K562 (cell line): ENCODE results near the gene PIGX. TPM values are rescaled to one million over a fixed set of nuclear protein-coding genes. Genes with fewer than 3 reads are reported as not detected.

ENCODE experiments used
- ATAC-seq: fragments of 200-7000 bp; cut with Tn5 transposase; 3 replicates; pipeline ENCODE4 v1.9.1; 2020; ENCODE audit warnings: moderate library complexity
- BruUV-seq: library from RNA; stranded (reverse); fragments of 400-500 nt; replicated peaks from 2 replicates; lab custom pipeline; 2021; lab: Mats Ljungman, UMichigan
- CTCF ChIA-PET: fragments of 300-600 bp; formaldehyde crosslinking; extraction: SDS; loops from one replicate; lab custom pipeline; 2021; ENCODE audit warnings: low intra/inter-chr PET ratio; lab: Yijun Ruan, JAX
- POLR2A ChIA-PET: fragments of 300-600, 350-650 bp; sonication (Branson Sonifier 250); formaldehyde crosslinking; extraction: SDS; loops from one replicate; lab custom pipeline; 2021; ENCODE audit warnings: antibody characterized with exemption, inconsistent platforms; lab: Yijun Ruan, JAX
- DNase-seq, 4 experiments: peaks; one replicate each; pipeline versions ENCODE4 v3.0.0 to v3.0.0-alpha.2; 2011 to 2018; ENCODE audit warnings: low spot score in 3 of 4, mixed read lengths in 3 of 4; ENCODE audit errors: extremely low read depth in 1 of 4
- FAIRE-seq: peaks from 2 replicates; lab custom pipeline; 2011; peaks lifted over from hg19 to GRCh38; lab: Jason Lieb, UNC
- H2AFZ ChIP-seq: 2 replicates; pipeline ENCODE4 v1.6.0; 2011; ENCODE audit warnings: low read depth, low read length, control low read depth, inconsistent platforms
- H3K27ac ChIP-seq: fragments of 200-600 bp; 3 replicates; pipeline ENCODE4 v1.8.0; 2011; ENCODE audit warnings: low read depth, mild to moderate bottlenecking, control low read depth, inconsistent platforms, low read length, moderate library complexity, mixed read lengths; ENCODE audit errors: extremely low read depth
- H3K27me3 ChIP-seq, 2 experiments: fragments of 300-600 bp in 1 of 2; 2 replicates in 1 of 2; 3 replicates in 1 of 2; pipeline versions ENCODE4 v1.6.0 to v1.8.0; 2011; ENCODE audit warnings: inconsistent platforms in 2 of 2, low read length in 2 of 2, mild to moderate bottlenecking in 1 of 2, mixed read lengths in 1 of 2, moderate library complexity in 1 of 2; ENCODE audit not compliant: control insufficient read depth in 2 of 2, insufficient read depth in 2 of 2
- H3K36me3 ChIP-seq: fragments of 300-600 bp; 3 replicates; pipeline ENCODE4 v1.8.0; 2011; ENCODE audit warnings: mild to moderate bottlenecking, low read length, inconsistent platforms; ENCODE audit not compliant: control insufficient read depth, insufficient read depth
- H3K4me1 ChIP-seq, 2 experiments: fragments of 200-600 bp in 1 of 2; replicated peaks in 1 of 2; 2 replicates in 1 of 2; 3 replicates in 1 of 2; pipeline versions ENCODE4 v1.5.1 to v1.8.0; 2011; ENCODE audit warnings: inconsistent platforms in 2 of 2, low read length in 2 of 2, mild to moderate bottlenecking in 1 of 2, mixed read lengths in 1 of 2, moderate library complexity in 1 of 2; ENCODE audit not compliant: control insufficient read depth in 2 of 2, insufficient read depth in 2 of 2
- H3K4me2 ChIP-seq: 2 replicates; pipeline ENCODE4 v1.6.1; 2011; ENCODE audit warnings: low read length, control low read depth, inconsistent platforms, mixed read lengths; ENCODE audit not compliant: insufficient read depth
- H3K4me3 ChIP-seq: fragments of 200-600 bp; sonication (generic), shearing (Covaris generic); 2 replicates; pipeline ENCODE4 v1.5.1; 2016; ENCODE audit warnings: control low read depth, inconsistent platforms
- H3K79me2 ChIP-seq: fragments of 200-600 bp; 3 replicates; pipeline ENCODE4 v1.8.0; 2011; ENCODE audit warnings: low read length, inconsistent platforms; ENCODE audit not compliant: control insufficient read depth, insufficient read depth
- H3K9ac ChIP-seq, 2 experiments: 2 replicates each; pipeline versions ENCODE4 v1.6.0 to v1.6.1; 2011; ENCODE audit warnings: low read depth in 2 of 2, low read length in 2 of 2, control low read depth in 1 of 2, inconsistent platforms in 1 of 2, mild to moderate bottlenecking in 1 of 2, mixed read lengths in 1 of 2; ENCODE audit not compliant: insufficient read depth in 1 of 2
- H3K9me1 ChIP-seq: one replicate; pipeline ENCODE4 v1.6.0; 2011; ENCODE audit warnings: inconsistent platforms, mild to moderate bottlenecking, low read length, moderate library complexity; ENCODE audit not compliant: control insufficient read depth, insufficient read depth
- H3K9me3 ChIP-seq: replicated peaks from 2 replicates; pipeline ENCODE4 v1.5.1; 2011; ENCODE audit warnings: low read depth, low read length, inconsistent platforms; ENCODE audit not compliant: control insufficient read depth, insufficient read depth
- H4K20me1 ChIP-seq: replicated peaks from 2 replicates; pipeline ENCODE4 v1.6.1; 2011; ENCODE audit warnings: low read length, inconsistent platforms, mixed read lengths; ENCODE audit not compliant: control insufficient read depth, insufficient read depth
- CBX3 ChIP-seq, 2 experiments: IDR thresholded peaks; 1 replicate in 1 of 2; 2 replicates in 1 of 2; pipeline ENCODE4 v1.6.1; 2012; ENCODE audit warnings: inconsistent platforms in 2 of 2, low read length in 2 of 2, borderline replicate concordance in 1 of 2, control low read depth in 1 of 2
- CHD4 ChIP-seq: fragments of 200-600 bp; sonication (generic); IDR thresholded peaks from 3 replicates; pipeline ENCODE4 v1.6.1; 2012; ENCODE audit warnings: low read depth, mild to moderate bottlenecking, mixed read lengths, low read length, inconsistent platforms; ENCODE audit not compliant: insufficient read depth, insufficient replicate concordance, poor library complexity, severe bottlenecking
- E2F3 ChIP-seq: fragments of 250-450 bp; sonication (Bioruptor Pico); IDR thresholded peaks from 2 replicates; pipeline ENCODE4 v1.4.0; 2020; ENCODE audit warnings: mild to moderate bottlenecking
- KDM2B ChIP-seq: fragments of 250-450 bp; sonication (Bioruptor Pico); IDR thresholded peaks from 2 replicates; pipeline ENCODE4 v1.8.0; 2021; ENCODE audit warnings: mild to moderate bottlenecking, moderate library complexity
- NR2C2 ChIP-seq, 2 experiments: fragments of 200-800 bp in 1 of 2; sonication (Bioruptor generic) in 1 of 2; sonication (generic) in 1 of 2; formaldehyde crosslinking in 1 of 2; IDR thresholded peaks; 2 replicates each; pipeline versions ENCODE4 v1.6.1 to v1.8.0; 2016 to 2022; ENCODE audit warnings: mild to moderate bottlenecking in 1 of 2, missing compliant biosample characterization in 1 of 2, missing genetic modification characterization in 1 of 2, missing genetic modification reagents in 1 of 2
- SNRNP70 ChIP-seq: fragments of 200-400 bp; formaldehyde crosslinking; optimal IDR thresholded peaks from 2 replicates; pipeline ENCODE3; 2017; ENCODE audit warnings: low read depth, low read length
- XRCC3 ChIP-seq: fragments of 450-650 bp; IDR thresholded peaks from 2 replicates; pipeline ENCODE4 v1.6.1; 2017; ENCODE audit warnings: mild to moderate bottlenecking, moderate library complexity
- ZNF324 ChIP-seq: fragments of 250-450 bp; sonication (Bioruptor Pico); IDR thresholded peaks from 2 replicates; pipeline ENCODE4 v1.4.0; 2020; ENCODE audit warnings: mild to moderate bottlenecking
- ZNF512 ChIP-seq: IDR thresholded peaks from 2 replicates; pipeline ENCODE4 v1.6.1; 2016; ENCODE audit warnings: missing genetic modification characterization, missing compliant biosample characterization
- WGBS: fragments of 100-300 bp; shearing (Covaris generic); methylation state at CpG from one replicate; pipeline ENCODE4 v1.1.6; 2016; ENCODE audit warnings: low coverage, mixed read lengths; ENCODE audit not compliant: insufficient coverage; ENCODE audit errors: missing lambda C conversion rate; 5-methylcytosine and 5-hydroxymethylcytosine counted together
- in situ Hi-C: fragments of 300-500 bp; cut with MboI; formaldehyde crosslinking; loops from 4 replicates; pipeline ENCODE4 v1.15.0; 2018; ENCODE audit warnings: inconsistent platforms, mixed read lengths
- intact Hi-C: fragments of 100-400 bp; cut with micrococcal nuclease; formaldehyde crosslinking; loops from 2 replicates; pipeline ENCODE4 v1.14.2; 2022
- polyA plus RNA-seq, 8 experiments: library from polyadenylated mRNA; depleted of rRNA in 4 of 8; stranded (reverse) in 5 of 8; unstranded in 3 of 8; fragments of >200 nt; fragmentation: Nextera tagmentation in 2 of 8; fragmentation: Illumina TruSeq in 1 of 8; extraction: Ambion mirVana in 2 of 8; extraction: Trizol in 1 of 8; gene quantifications; 2 replicates each; pipeline versions ENCODE4 v1.2.1 to v1.2.3, GENCODE V29; 2011 to 2014; ENCODE audit warnings: inconsistent platforms in 1 of 8, missing spikeins in 1 of 8
- total RNA-seq, 7 experiments: library from RNA; depleted of rRNA in 6 of 7; stranded (reverse); fragments of >200 nt in 6 of 7; fragmentation: Illumina TruSeq in 2 of 7; extraction: Trizol in 2 of 7; gene quantifications; 2 replicates each; pipeline versions ENCODE4 v1.2.1 to v1.2.3, GENCODE V29; 2011 to 2021; ENCODE audit warnings: low replicate concordance in 1 of 7

Gene PIGX
- total and polyA plus RNA-seq, 9 of the 15 experiments (the other 6 are each of a cell fraction or from before 2014, with no cell fraction given) = 3.7 to 36.3 (median 26.9) TPM

DNA sequence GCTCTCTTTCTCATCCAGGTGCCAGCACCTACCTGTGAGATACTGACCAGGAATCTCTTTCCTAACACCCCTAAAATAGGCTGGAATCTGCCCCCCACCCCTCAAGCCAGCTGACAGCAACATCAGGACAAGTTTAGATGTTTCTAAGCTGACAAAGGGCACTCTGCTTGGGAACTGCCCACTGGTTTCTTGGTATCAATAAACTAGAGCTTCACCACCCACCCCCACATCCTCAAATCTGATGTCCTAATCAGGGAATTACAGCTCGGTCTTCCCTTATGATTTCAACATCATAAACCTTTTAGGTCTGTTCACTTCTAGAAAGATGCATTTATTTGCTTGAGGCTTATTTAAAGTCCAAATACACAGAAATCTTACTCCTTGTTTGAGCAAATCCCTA lies 34.8 kb upstream of the PIGX start:
- whole genome bisulfite sequencing = 11% methylated on average over 1 of the region's 1 CpG
- H3K4me1 ChIP-seq = peaks cover 5 to 10% of the 10 kb centered on the region in 2 experiments; a peak in 1 of 5 replicates
- no peaks in the 10 kb centered on the region for H3K9me1 ChIP-seq
- H3K9me3 ChIP-seq = no peaks in the 10 kb centered on the region
- BruUV-seq = no TSS peak
- no peak overlapping the region for H2AFZ ChIP-seq
- intact Hi-C loops (no loop called here), in situ Hi-C loops (no loop called here)
- ChIA-PET CTCF (no interaction called here), POLR2A (interaction anchor here (0.6 to 1.7 kb wide), 7 partner anchors 10 to 340 kb away, joined by 3 to 4 read pairs (median 4); partner anchors contain the start of gene PAK2)
- FAIRE-seq = no peak
- DNase-seq = no peak
- ATAC-seq = no peak
- no peak overlapping the region for H3K4me3 ChIP-seq
- no peak overlapping the region for H3K27ac ChIP-seq
- no peaks in the 10 kb centered on the region for H3K27me3 ChIP-seq
- no peaks in the 10 kb centered on the region for H4K20me1 ChIP-seq
- peak overlapping the region in 1 of 2 experiments; percentile 51; a peak in 1 of 4 replicates for H3K9ac ChIP-seq
- H3K36me3 ChIP-seq = no peaks in the 10 kb centered on the region
- no peak overlapping the region for H3K4me2 ChIP-seq
- TF ChIP-seq CHD4 = no peak
- H3K79me2 ChIP-seq = no peaks in the 10 kb centered on the region

DNA sequence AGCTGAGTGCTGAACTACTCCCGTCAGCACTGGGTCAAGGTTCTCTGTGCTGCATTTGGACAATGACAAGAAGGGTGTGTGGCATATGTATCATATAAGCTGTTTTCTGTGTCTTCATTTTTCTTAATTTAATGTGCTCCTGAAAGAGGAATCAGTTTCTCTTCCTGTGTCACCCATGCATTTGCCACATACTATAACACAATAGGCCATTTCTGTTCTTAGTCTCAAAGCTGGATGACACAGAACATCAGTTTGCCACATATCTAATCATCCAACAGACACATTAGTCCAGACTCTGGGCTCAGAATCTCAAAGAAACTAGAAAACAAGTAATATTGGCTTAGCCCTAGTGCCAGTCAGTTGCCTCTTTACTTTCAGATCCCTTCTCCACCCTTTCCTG lies 34.2 kb upstream of the PIGX start:
- Histone ChIP-seq H3K9ac (no peak overlapping the region), H3K9me1 (no peaks in the 10 kb centered on the region), H3K4me3 (no peak overlapping the region), H2AFZ (no peak overlapping the region), H4K20me1 (no peaks in the 10 kb centered on the region), H3K79me2 (no peaks in the 10 kb centered on the region), H3K27me3 (no peaks in the 10 kb centered on the region), H3K4me2 (no peak overlapping the region), H3K4me1 (peaks cover 5 to 10% of the 10 kb centered on the region in 2 experiments; a peak in 1 of 5 replicates), H3K27ac (no peak overlapping the region), H3K36me3 (no peaks in the 10 kb centered on the region), H3K9me3 (no peaks in the 10 kb centered on the region)
- ATAC-seq (no peak), DNase-seq (no peak), FAIRE-seq (no peak)
- intact Hi-C loops (no loop called here), in situ Hi-C loops (no loop called here)
- CTCF ChIA-PET = no interaction called here
- no TSS peak for BruUV-seq
- 68% methylated on average over 1 of the region's 1 CpG for WGBS
- POLR2A ChIA-PET = interaction anchor here (0.7 to 1.7 kb wide), 5 partner anchors 10 to 62 kb away, joined by 4 read pairs; partner anchors contain the start of gene PAK2
- TF ChIP-seq XRCC3 (no peak), ZNF324 (CRISPR knock-in tag) (no peak), KDM2B (CRISPR knock-in tag) (no peak), E2F3 (no peak), NR2C2 (CRISPR knock-in tag; IDR thresholded peaks at IDR 0.05) (no peak), NR2C2 (tag; IDR thresholded peaks at IDR 0.05) (no peak), CBX3 (IDR thresholded peaks at IDR 0.05; ENCODE audit: borderline replicate concordance in 1 of 2, low read length in 2 of 2) (no peak), SNRNP70 (no peak), ZNF512 (tag) (no peak)
